NCI-H187 treated with DMSO at 0.1 percent for 48 hours (cell line): Measurements from ENCODE around the gene CIB1.
A peak's percentile ranks its signal among the peaks of the same experiment; 100 is the strongest.
"Not testable (repeated sequence)": the region's sequence is repeated elsewhere in the genome, so short reads cannot be mapped to it uniquely, and the experiment has no call there.

ENCODE experiments used
- DNase-seq: peaks from one replicate; lab custom pipeline; 2025; lab: John Stamatoyannopoulos, UW

Gene CIB1

GRCh38 chr15:90233387-90234095, at the start of gene CIB1:
Gene CIB1 (minus strand): TSS chr15:90233941. CDS start chr15:90233885, 56 bp downstream.
- peak; percentile 52 for DNase-seq

GRCh38 chr15:90281637-90282036, 47.9 kb upstream of the CIB1 start:
- not testable (repeated sequence) for DNase-seq

- not testable (repeated sequence) for DNase-seq
Observed at GRCh38 chr15:90280743-90281142, 47.0 kb upstream of the CIB1 start.

- DNase-seq = not testable (repeated sequence)
Observed at GRCh38 chr15:90278467-90278866, 44.7 kb upstream of the CIB1 start.

- no peak for DNase-seq
Observed at GRCh38 chr15:90271459-90272166, 37.9 kb upstream of the CIB1 start.

GRCh38 chr15:90270502-90271150, 36.9 kb upstream of the CIB1 start:
- DNase-seq = no peak

GRCh38 chr15:90268415-90268814, 34.7 kb upstream of the CIB1 start:
- DNase-seq = peak; percentile 22

GRCh38 chr15:90266485-90266884, 32.7 kb upstream of the CIB1 start:
- DNase-seq = no peak

GRCh38 chr15:90266061-90266431, 32.3 kb upstream of the CIB1 start:
- no peak for DNase-seq

- peak; percentile 42 for DNase-seq
Observed at GRCh38 chr15:90265271-90266060, 31.7 kb upstream of the CIB1 start, which contains the start of gene NGRN. Gene NGRN (plus strand): TSS chr15:90265672. CDS start chr15:90265713, 41 bp downstream.

- no peak for DNase-seq
Observed at GRCh38 chr15:90264671-90265070, 30.9 kb upstream of the CIB1 start.

GRCh38 chr15:90262426-90262825, 28.7 kb upstream of the CIB1 start:
- no peak for DNase-seq

GRCh38 chr15:90261811-90262210, 28.1 kb upstream of the CIB1 start:
- no peak for DNase-seq

- DNase-seq = not testable (repeated sequence)
Observed at GRCh38 chr15:90260731-90261130, 27.0 kb upstream of the CIB1 start.

GRCh38 chr15:90259524-90259923, 25.8 kb upstream of the CIB1 start:
- no peak for DNase-seq

- DNase-seq = no peak
Observed at GRCh38 chr15:90257776-90258175, 24.0 kb upstream of the CIB1 start.

GRCh38 chr15:90249203-90249863, 15.6 kb upstream of the CIB1 start, which contains the start of gene TTLL13:
Gene TTLL13 (plus strand): TSS chr15:90249556. CDS start chr15:90250631, 1,075 bp downstream.
- DNase-seq = no peak

- DNase-seq = no peak
Observed at GRCh38 chr15:90248789-90249202, 15.1 kb upstream of the CIB1 start.

GRCh38 chr15:90243943-90244639, 10.3 kb upstream of the CIB1 start:
- no peak for DNase-seq

- no peak for DNase-seq
Observed at GRCh38 chr15:90241343-90242192, 7.8 kb upstream of the CIB1 start.
